ENCODE measurements around the gene ALAS1.

DNA sequence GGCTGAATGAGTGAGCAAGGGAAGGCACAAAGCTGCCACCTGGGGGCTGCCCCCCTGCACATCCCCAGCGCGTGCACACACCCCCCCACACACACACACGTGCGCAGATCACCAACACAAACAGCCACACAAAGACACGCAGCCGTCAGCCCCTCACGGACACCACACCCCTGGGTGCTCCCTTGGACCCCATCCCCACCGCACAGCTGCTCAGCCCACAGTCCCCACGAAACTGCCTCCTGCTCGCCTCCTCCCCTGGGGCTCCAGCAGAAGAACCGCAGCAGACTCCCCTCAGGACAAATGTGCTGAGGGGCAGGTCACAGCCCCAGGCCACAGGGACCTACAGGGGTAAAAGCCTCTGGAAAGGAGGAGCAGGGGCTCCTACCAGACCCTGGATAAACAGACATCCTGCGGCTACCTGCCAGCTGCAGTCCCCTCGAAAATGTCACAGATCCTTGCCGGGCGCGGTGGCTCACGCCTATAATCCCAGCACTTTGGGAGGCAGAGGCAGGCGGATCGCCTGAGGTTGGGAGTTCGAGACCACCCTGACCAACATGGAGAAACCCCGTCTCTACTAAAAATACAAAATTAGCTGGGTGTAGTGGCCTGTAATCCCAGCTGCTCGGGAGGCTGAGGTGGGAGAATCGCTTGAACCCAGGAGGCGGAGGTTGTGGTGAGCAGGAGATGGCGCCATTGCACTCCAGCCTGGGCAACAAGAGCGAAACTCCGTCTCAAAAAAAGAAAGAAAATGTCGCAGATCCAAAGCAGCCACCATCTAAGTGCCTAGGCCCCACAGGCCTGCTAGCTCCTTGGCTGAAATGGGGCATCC, 34.5 kb downstream of the ALAS1 start:
- TF ChIP-seq LEF1 (IDR thresholded peaks at IDR 0.05; ENCODE audit: borderline replicate concordance) (no peak), SP1 (IDR thresholded peaks at IDR 0.05) (no peak), BHLHE40 (IDR thresholded peaks at IDR 0.05; ENCODE audit: borderline replicate concordance) (no peak), FOXM1 (IDR thresholded peaks at IDR 0.05; ENCODE audit: borderline replicate concordance) (no peak), HDGF (IDR thresholded peaks at IDR 0.05; ENCODE audit: borderline replicate concordance) (no peak), SUZ12 (IDR thresholded peaks at IDR 0.05) (no peak), L3MBTL2 (conservative IDR thresholded peaks at IDR 0.05) (no peak), FOXA1 (IDR thresholded peaks at IDR 0.05) (no peak), TARDBP (IDR thresholded peaks at IDR 0.05) (no peak), ZNF384 (IDR thresholded peaks at IDR 0.05) (no peak)
